ENCODE measurements around the gene ZSCAN18.

ZSCAN18 gene

DNA sequence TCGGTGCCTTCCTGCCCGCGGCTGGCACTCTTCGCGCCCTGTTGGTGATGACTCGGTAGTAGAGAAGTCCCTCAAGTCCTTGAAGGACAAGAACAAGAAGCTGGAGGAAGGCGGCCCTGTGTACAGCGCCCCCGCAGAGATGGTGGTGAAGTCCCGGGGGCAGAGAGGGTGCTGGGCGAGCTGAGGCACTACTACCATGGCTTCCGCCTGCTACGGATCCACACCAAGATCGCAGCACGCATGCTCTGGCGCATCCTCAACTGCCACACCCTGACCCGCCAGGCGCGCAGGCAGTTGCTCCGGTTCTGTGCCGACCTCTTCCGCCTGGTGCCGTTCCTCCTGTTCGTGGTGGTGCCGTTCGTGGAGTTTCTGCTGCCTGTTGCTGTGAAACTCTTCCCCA is 53.1 kb downstream of the ZSCAN18 start:
- no peak for DNase-seq (ENCODE audit: low spot score)

DNA sequence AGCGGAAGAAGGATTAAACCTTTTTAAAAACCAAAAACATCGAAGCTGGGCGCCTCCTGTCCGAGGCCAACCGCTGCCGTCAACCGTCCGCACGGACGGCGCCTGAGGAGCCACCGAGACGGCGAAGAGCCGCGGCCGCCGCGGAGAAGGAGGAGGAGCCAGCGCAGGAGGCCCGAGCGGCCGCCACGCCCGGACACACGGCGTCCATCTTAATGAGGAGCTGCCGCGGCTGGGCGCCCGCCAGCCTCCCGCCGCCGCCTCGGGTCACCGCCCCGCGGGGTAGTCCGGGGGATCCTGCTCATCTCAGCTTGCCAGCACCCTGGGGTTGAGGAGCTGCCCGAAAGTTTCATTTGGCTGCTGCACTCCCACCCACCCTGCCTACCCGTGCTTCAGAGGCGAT is 53.6 kb downstream of the ZSCAN18 start:
- DNase-seq (ENCODE audit: low spot score) = no peak

DNA sequence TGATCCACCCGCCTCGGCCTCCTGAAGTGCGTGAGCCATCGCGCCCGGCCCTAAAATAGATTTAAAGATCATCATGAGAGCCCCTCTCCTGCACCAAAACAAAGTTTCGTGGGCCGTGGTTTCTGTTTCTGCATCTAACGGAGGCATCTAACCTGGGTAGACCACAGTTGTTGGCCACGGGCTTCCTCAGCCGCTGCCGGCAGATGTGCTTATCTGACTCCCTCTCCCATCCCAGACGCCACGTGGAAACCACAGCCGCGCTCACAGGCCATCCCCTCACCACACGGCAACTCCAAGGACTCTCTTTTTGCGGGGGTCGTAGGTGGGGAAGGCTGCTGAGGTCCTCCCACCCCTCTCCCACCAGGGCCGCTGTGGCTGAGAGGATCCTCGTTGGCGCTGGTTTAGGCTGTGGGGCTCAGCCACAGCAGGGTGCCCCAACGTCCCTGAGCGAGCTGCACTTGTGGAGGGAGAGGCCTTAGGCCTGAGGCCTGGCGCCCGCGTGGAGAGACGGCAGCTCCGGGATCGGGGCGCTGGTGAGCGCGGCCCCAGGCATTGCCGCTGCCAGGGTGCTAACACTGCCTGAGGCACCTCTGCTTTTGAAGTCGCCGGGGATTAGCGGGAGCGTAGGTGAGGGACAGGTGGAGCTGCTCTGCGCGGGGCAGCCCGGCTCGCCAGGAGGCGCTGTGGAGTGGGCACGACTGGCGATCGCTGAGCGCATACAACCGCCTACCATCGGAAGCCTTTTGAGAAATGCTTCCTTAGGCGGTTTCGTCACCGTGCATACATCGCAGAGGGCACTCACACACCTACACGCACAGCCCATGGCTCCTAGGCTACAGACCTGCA is 55.3 kb downstream of the ZSCAN18 start:
- no peak for DNase-seq (ENCODE audit: low spot score)

DNA sequence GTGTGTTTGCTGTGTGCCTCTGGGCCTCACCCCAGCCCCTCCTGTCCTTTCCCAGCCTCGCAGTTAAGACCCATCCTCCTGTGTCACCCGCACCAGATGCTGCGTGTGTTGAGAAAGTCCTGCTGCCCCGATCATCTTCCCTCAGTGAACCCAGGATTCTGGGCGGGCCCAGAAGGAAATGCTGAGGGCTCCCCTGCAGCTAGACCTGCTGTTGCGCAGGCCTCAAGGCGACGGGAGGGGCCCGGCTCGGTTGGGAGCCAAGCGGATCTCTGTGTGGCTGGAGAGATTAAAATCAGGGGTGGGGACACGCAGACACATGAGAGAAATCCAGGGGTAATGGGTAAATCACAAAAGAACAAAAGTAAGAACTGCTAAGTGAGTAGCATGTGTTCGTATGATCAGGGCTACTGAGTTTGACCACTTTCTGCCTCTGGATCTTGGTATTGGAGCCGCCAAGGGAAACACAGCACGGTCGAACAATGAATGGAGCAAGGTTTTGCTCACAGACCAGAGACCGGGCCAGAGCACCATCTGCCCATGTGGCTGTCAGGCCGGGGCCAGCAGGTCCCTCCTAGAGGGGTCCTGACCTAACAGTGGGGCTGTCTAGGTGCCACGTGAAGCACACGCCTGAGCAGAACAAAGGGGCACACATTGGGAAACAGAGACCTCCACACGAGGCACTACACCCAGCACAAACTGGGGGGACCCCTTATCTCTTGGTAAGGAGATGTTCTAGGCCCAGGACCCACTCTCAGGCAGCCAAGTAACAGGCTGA is 57.1 kb downstream of the ZSCAN18 start:
- DNase-seq (ENCODE audit: low spot score) = no peak

DNA sequence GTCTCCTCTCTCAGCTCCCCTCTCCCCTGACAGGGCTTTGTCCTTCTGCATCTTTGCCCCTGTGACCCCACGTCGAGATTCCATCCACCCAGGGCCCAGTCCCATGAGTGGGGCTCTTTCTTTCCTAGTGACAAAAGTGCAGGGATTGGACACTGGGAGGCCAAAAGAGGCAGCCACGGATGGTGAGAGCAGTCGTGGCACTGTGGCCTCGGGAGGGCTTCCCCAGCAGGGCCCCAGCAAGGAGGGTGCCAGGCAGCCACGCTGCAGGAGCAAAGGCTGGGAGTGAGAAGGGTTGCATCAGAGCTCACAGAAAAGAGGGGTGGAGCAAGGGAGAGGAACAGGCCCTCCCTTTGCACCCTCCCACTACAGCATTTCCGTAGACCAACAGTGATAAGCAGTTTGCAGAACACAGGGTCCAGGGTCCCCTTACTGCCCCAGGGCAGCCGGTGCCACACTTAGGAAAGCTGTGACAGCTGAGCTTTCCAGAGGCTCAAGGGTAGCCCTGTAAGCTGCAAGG is 59.3 kb downstream of the ZSCAN18 start:
- DNase-seq (ENCODE audit: low spot score) = no peak

DNA sequence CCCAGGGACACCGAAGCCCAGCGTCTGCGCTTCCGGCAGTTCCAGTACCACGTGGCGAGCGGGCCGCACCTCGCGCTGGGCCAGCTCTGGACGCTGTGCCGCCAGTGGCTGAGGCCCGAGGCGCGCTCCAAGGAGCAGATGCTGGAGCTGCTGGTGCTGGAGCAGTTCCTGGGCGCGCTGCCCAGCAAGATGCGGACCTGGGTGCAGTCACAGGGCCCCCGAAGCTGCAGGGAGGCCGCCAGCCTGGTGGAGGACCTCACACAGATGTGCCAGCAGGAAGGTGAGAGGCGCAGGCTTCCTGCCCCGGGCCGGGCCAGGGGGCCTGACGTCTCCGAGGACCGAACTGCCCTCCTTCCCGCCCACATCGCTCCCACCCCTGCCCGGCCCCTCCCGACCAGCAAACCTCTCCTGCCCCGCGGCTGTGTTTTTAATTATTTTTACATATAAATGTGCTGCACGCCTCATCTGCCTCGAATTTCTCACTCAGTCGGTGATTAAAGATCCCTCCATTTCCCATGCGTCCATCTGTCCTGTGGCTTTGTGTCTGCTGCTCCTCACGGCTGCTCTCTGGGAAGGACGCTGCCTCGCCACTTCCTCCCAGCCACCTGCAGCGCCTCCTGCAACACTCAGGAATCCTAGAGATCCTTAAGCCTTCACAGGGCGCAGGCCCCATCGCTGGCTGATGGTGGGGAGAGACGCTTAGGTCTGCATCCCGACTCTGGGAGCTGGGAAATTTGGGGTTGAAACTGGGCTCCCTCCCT is 59.9 kb downstream of the ZSCAN18 start:
- no peak for DNase-seq (ENCODE audit: low spot score)

DNA sequence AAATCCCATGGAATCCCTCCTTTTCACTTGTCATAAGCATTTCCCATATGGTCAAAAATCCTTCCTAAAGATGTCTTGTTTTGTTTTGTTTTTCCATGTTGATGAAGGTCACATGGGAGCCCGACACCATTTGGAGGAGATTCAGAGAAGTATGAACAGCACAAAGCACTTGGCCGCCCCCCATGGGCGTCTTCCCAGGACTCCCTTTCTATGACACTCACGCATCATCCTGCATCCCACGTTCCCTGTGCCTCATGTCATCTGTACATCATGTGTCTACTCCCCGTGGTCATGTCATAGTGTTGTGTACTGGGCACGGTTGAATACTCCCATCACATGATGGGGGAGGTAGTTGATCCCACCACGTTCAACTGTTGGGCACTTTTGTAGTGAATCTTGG is 62.2 kb downstream of the ZSCAN18 start:
- no peak for DNase-seq (ENCODE audit: low spot score)

DNA sequence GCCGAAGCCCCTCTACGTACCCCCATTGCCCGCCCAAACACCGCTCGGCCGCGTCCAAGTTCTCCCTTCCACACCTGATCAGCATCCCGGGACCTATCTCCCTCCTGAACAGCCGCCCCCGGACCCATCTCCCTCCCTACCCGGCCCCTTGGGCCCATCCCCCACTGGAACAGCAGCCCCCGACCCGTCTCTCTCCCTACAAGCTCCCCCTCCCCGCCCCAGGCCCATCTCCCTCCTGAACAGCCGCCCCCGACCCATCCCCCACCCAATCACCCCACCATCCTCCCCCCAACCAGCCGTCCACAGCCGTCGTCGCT is 63.6 kb downstream of the ZSCAN18 start:
- DNase-seq (ENCODE audit: low spot score) = no peak

Measured in ecto neural progenitor cell (in vitro differentiated cells).